Activated CD4-positive, alpha-beta memory T cell treated with anti-CD3 and anti-CD28 coated beads for 36 hours (primary cell): ENCODE data around the gene TBC1D1. TPM values are rescaled to one million over a fixed set of nuclear protein-coding genes. Genes with fewer than 3 reads are reported as not detected.

Experiments used
- CTCF ChIA-PET: fragments of 350-600 bp; sonication (Branson Sonifier 250); formaldehyde crosslinking; loops from one replicate; lab custom pipeline; 2021; ENCODE audit warnings: antibody characterized with exemption, inconsistent platforms; lab: Charles Lee
- POLR2A ChIA-PET: fragments of 350-600 bp; sonication (Branson Sonifier 250); formaldehyde crosslinking; loops from one replicate; lab custom pipeline; 2021; ENCODE audit warnings: antibody characterized with exemption; lab: Charles Lee
- DNase-seq: peaks from one replicate; pipeline ENCODE4 v3.0.0-alpha.2; 2020
- H3K27ac Mint-ChIP-seq: one replicate; pipeline ENCODE4 v1.8.0; 2021; ENCODE audit warnings: mixed read lengths
- H3K27me3 Mint-ChIP-seq: one replicate; pipeline ENCODE4 v1.8.0; 2021; ENCODE audit warnings: mixed read lengths
- H3K36me3 Mint-ChIP-seq: one replicate; pipeline ENCODE4 v1.8.0; 2021; ENCODE audit warnings: mixed read lengths
- H3K4me1 Mint-ChIP-seq: one replicate; pipeline ENCODE4 v1.8.0; 2021; ENCODE audit warnings: low read depth, mixed read lengths
- H3K4me3 Mint-ChIP-seq: one replicate; pipeline ENCODE4 v1.8.0; 2021; ENCODE audit warnings: mild to moderate bottlenecking, mixed read lengths
- H3K9me3 Mint-ChIP-seq: one replicate; pipeline ENCODE4 v1.8.0; 2021; ENCODE audit warnings: mixed read lengths
- intact Hi-C: fragments of 100-400 bp; cut with micrococcal nuclease; formaldehyde crosslinking; loops from one replicate; pipeline ENCODE4 v1.15.1; 2023
- total RNA-seq, 2 experiments: library from RNA; stranded (reverse); gene quantifications; one replicate each; pipeline ENCODE4 v1.2.3, GENCODE V29; 2021

The TBC1D1 gene
- total RNA-seq, 2 experiments from 2014 or later: 67.6 to 70.4 TPM

- intact Hi-C loops: no loop called here
- no peak for DNase-seq
- no peaks in the 10 kb centered on the region for H3K9me3 Mint-ChIP-seq
- CTCF ChIA-PET: no interaction called here
- peaks cover 18% of the 10 kb centered on the region for H3K4me1 Mint-ChIP-seq
- H3K4me3 Mint-ChIP-seq: no peak overlapping the region
- no peaks in the 10 kb centered on the region for H3K27me3 Mint-ChIP-seq
- POLR2A ChIA-PET: no interaction called here
- no peaks in the 10 kb centered on the region for H3K36me3 Mint-ChIP-seq
- H3K27ac Mint-ChIP-seq: no peak overlapping the region
These were observed 94.9 kb downstream of the TBC1D1 start for GRCh38 chr4:37985730-37986275.

DNA sequence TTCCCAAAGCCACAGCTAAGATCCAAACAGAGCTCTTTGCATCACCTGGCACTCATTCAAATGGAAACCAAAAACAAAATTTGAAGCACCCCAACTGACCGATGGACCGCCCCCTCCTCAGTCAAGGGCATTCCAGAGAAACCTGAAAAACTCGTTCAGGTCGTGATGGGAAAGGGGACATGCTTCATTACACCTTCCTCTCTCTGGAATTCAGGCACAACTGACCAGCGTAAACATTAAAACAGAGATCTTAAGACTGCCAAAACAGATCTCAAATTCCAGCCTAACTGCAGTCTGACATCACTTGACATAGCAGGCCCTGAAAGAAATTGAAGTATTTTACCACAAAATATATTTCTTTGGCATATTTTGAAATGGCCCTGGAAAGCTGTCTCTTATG is 97.8 kb downstream of the TBC1D1 start:
- H3K36me3 Mint-ChIP-seq: peaks cover 5% of the 10 kb centered on the region
- ChIA-PET CTCF (interaction anchor here (0.9 kb wide), 1 partner anchor 10 kb away, joined by 3 read pairs; no protein-coding TSS in a partner anchor), POLR2A (no interaction called here)
- H3K4me3 Mint-ChIP-seq: no peak overlapping the region
- intact Hi-C loops: no loop called here
- peaks cover 6% of the 10 kb centered on the region for H3K4me1 Mint-ChIP-seq
- no peak for DNase-seq
- no peak overlapping the region for H3K27ac Mint-ChIP-seq
- H3K27me3 Mint-ChIP-seq: no peaks in the 10 kb centered on the region
- H3K9me3 Mint-ChIP-seq: no peaks in the 10 kb centered on the region

DNA sequence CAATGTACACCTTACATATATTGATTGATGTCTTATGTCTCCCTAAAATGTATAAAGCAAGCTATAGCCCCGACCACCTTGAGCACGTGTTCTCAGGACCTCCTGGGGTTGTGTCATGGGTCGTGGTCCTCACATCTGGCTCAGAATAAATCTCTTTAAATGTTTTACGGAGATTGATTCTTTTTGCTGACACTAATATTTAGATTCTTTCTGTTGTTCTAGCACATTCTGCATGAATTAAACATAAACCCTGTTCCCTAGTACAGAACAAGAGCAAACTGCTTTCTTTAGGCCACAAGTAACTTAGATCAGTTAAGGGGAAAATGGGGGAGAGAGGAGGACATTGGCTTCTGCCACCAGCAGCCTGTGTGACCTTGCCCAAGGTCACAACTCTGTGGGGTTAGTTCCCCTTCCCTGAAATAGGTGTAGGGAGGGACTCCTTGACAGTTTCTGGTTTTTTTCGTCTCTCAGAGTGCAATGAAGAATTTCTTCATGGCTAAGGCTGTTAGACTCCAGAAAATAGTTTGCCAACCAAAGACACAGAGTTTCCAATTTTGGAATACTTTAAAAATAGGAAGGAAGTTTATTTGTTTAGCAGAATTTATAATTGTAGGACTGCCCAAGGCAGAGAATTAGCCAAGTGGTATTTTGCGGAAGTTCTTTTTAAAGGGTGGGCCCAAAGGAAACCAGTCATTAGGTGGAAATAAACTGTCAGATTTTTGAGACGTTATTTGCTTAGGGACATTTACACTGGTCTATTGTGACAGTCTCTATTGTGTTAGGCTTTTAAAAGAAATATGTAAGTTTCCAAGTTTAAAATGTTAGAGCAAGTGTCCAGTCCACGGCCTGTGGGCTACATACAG is 98.7 kb downstream of the TBC1D1 start:
- Mint-ChIP-seq H3K27ac (no peak overlapping the region), H3K4me3 (no peak overlapping the region), H3K9me3 (no peaks in the 10 kb centered on the region), H3K27me3 (no peaks in the 10 kb centered on the region), H3K36me3 (peaks cover 5% of the 10 kb centered on the region), H3K4me1 (peaks cover 11% of the 10 kb centered on the region)
- intact Hi-C loops: no loop called here
- POLR2A ChIA-PET: no interaction called here
- no peak for DNase-seq
- CTCF ChIA-PET: interaction anchor here (0.9 kb wide), 1 partner anchor 46 kb away, joined by 3 read pairs; no protein-coding TSS in a partner anchor

GRCh38 chr4:37990731-37991245 is 99.9 kb downstream of the TBC1D1 start:
- CTCF ChIA-PET: interaction anchor here (0.9 kb wide), 1 partner anchor 45 kb away, joined by 3 read pairs; no protein-coding TSS in a partner anchor
- H3K4me1 Mint-ChIP-seq: peaks cover 14% of the 10 kb centered on the region
- POLR2A ChIA-PET: no interaction called here
- intact Hi-C loops: no loop called here
- H3K27ac Mint-ChIP-seq: no peak overlapping the region
- H3K36me3 Mint-ChIP-seq: peaks cover 5% of the 10 kb centered on the region
- no peak overlapping the region for H3K4me3 Mint-ChIP-seq
- H3K27me3 Mint-ChIP-seq: no peaks in the 10 kb centered on the region
- H3K9me3 Mint-ChIP-seq: no peaks in the 10 kb centered on the region
- no peak for DNase-seq

DNA sequence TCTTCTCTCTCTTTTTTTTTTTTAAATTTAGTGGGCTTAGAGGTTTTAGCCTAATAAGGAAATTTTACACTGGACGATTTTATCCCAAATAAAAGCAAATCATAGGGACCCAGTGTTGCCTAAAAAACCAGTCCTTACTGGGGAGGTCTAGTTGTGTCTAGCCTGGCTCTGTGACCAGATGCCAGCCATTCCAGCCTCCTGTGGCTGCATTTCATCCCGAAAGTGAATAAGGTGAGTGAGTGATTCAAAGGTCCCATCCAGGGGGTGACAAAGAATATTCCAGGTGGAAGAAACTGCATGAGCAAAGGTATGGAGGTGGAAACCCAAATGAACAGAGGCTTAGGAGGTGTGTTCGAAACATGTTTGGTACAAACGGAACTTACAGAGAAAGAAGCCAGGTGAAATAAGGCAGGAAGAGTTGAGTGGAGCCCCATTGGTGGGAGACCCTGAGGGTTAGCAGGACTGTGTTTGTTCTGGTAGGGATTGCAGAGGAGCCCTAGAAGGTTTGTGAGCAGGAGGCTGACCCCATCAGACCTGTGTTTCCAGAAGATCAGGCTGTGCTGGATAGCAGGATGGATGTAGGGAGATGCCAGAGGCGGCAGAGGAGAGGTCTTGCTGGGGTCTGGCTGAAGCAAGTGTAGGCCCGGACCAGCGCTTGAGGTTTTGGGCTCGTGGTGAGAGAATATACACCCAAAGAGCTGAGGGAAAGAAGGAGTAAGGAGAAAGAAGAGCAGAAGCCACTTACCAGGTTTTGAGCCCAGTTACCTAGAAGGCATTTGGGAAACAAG is 100.9 kb downstream of the TBC1D1 start:
- ChIA-PET POLR2A (no interaction called here), CTCF (interaction anchor here (0.6 kb wide), 1 partner anchor 93 kb away, joined by 3 read pairs; no protein-coding TSS in a partner anchor)
- H3K27ac Mint-ChIP-seq: no peak overlapping the region
- H3K27me3 Mint-ChIP-seq: no peaks in the 10 kb centered on the region
- no peak for DNase-seq
- H3K4me3 Mint-ChIP-seq: no peak overlapping the region
- intact Hi-C loops: no loop called here
- peaks cover 5% of the 10 kb centered on the region for H3K36me3 Mint-ChIP-seq
- H3K4me1 Mint-ChIP-seq: peaks cover 11% of the 10 kb centered on the region
- H3K9me3 Mint-ChIP-seq: no peaks in the 10 kb centered on the region

DNA sequence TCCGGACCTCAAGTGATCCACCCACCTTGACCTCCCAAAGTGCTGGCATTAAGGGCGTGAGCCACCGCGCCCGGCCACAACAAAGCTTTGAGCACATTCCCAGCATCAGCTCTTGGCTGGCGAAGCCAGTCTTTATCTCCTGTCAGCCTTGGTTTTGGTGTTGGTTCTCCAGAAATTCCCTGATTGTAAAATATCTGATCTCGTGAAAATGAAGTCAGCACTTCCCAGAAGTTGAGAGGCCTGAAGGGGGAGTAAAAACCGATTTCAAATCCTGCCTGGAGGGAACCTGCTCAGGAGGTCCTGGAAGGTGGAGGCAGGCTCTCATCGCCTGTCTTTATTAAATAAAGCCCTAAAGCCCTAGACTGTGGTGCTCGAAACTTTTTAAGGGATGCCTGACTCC is 102.9 kb downstream of the TBC1D1 start:
- intact Hi-C loops: no loop called here
- H3K4me1 Mint-ChIP-seq: peaks cover 15% of the 10 kb centered on the region
- no peak overlapping the region for H3K4me3 Mint-ChIP-seq
- H3K27ac Mint-ChIP-seq: no peak overlapping the region
- ChIA-PET CTCF (no interaction called here), POLR2A (no interaction called here)
- peaks cover 5% of the 10 kb centered on the region for H3K36me3 Mint-ChIP-seq
- no peaks in the 10 kb centered on the region for H3K9me3 Mint-ChIP-seq
- DNase-seq: no peak
- H3K27me3 Mint-ChIP-seq: no peaks in the 10 kb centered on the region

DNA sequence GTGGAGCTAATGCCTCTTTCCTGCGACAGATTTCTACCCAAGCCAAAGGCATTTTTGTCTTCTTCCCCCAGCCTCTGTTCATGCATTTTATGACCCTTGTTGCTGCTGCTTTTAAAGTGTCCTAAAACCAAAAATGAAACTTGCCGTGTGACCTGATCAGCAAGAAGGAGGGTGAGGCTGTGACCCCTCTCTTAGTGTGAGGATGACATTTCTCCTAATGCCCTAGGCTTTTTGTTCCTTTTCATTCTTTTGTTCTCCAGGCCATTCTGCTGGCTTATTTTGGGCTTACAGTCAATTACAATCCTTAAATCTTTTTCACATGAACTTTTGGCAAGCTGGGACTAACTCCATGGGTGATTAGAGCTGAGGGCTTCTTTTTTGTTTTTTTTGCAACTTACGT is 103.7 kb downstream of the TBC1D1 start:
- Mint-ChIP-seq H3K9me3 (no peaks in the 10 kb centered on the region), H3K36me3 (peaks cover 7% of the 10 kb centered on the region), H3K4me3 (no peak overlapping the region), H3K27ac (no peak overlapping the region), H3K27me3 (no peaks in the 10 kb centered on the region), H3K4me1 (peaks cover 18% of the 10 kb centered on the region)
- ChIA-PET POLR2A (no interaction called here), CTCF (no interaction called here)
- intact Hi-C loops: no loop called here
- no peak for DNase-seq

- CTCF ChIA-PET: no interaction called here
- no peak for DNase-seq
- no peaks in the 10 kb centered on the region for H3K27me3 Mint-ChIP-seq
- peaks cover 18% of the 10 kb centered on the region for H3K4me1 Mint-ChIP-seq
- H3K9me3 Mint-ChIP-seq: no peaks in the 10 kb centered on the region
- H3K4me3 Mint-ChIP-seq: no peak overlapping the region
- H3K27ac Mint-ChIP-seq: no peak overlapping the region
- intact Hi-C loops: no loop called here
- POLR2A ChIA-PET: no interaction called here
- peaks cover 7% of the 10 kb centered on the region for H3K36me3 Mint-ChIP-seq
These were observed 104.5 kb downstream of the TBC1D1 start for GRCh38 chr4:37995299-37995821.

DNA sequence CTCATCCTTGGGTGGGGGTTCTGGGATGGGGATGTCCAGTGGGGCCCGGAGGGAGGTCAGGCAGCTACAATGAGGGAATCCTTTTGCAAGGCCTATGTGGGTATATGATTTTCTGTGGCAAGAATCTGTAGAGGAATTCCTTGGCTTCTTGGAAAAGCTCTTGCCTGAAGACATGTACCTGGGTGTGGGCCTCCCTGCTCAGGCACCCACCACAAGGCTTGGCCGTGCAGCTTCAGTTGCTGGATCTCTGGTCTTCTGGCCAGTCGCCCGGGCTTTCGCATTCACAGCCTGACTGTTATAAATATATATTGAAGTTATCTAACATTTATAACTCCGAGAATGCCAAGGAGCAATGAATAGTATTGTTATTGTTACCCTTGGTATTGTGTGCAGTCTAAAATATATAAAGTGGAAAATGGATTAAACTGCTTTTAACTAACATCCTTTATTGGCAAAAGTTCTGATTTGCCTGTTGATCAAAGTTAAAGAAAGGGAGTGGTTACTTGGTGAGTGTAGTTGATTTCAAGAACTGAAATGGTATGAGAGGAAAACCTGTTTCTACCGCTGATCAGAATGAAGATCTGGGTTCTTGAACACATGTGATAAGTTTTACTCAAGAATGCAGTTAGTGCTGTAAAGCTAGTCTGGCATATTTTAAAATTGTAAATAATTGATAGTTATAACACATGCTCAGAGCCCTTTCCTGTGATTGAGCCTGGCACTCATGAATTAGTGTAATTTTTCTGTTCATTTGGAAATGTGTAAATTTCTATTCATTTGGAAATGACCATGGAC is 105.3 kb downstream of the TBC1D1 start:
- Mint-ChIP-seq H3K27ac (no peak overlapping the region), H3K36me3 (peaks cover 7% of the 10 kb centered on the region), H3K9me3 (no peaks in the 10 kb centered on the region), H3K4me1 (peaks cover 18% of the 10 kb centered on the region), H3K4me3 (no peak overlapping the region), H3K27me3 (no peaks in the 10 kb centered on the region)
- no peak for DNase-seq
- POLR2A ChIA-PET: no interaction called here
- CTCF ChIA-PET: no interaction called here
- intact Hi-C loops: no loop called here

GRCh38 chr4:37998226-37998625 is 107.3 kb downstream of the TBC1D1 start:
- Mint-ChIP-seq H3K4me1 (peaks cover 24% of the 10 kb centered on the region), H3K9me3 (no peaks in the 10 kb centered on the region), H3K27ac (no peak overlapping the region), H3K4me3 (no peak overlapping the region), H3K36me3 (peaks cover 2% of the 10 kb centered on the region), H3K27me3 (no peaks in the 10 kb centered on the region)
- ChIA-PET POLR2A (no interaction called here), CTCF (no interaction called here)
- no peak for DNase-seq
- intact Hi-C loops: no loop called here

GRCh38 chr4:37999000-37999716 is 108.3 kb downstream of the TBC1D1 start:
- Mint-ChIP-seq H3K36me3 (peaks cover 2% of the 10 kb centered on the region), H3K4me1 (peaks cover 26% of the 10 kb centered on the region), H3K4me3 (no peak overlapping the region), H3K27ac (no peak overlapping the region), H3K9me3 (no peaks in the 10 kb centered on the region), H3K27me3 (no peaks in the 10 kb centered on the region)
- intact Hi-C loops: no loop called here
- ChIA-PET POLR2A (no interaction called here), CTCF (no interaction called here)
- no peak for DNase-seq
